ENCODE measurements around the gene FARSB.

GRCh38 chr2:222627764-222628163 is 28.1 kb downstream of the FARSB start:
- no peak for TF ChIP-seq CTCF (IDR thresholded peaks at IDR 0.05)
- TF ChIP-seq POLR2A (IDR thresholded peaks at IDR 0.05) = no peak

Data from uterus (tissue), 2 donors.